Gastrocnemius medialis (tissue), 4 donors: ENCODE results near the gene KLHL42.

Experiments used
- POLR2A ChIP-seq, 2 donors: fragments of 450-650 bp; IDR thresholded peaks; one replicate each; pipeline ENCODE4 v1.6.1; 2017; ENCODE audit warnings: antibody characterized with exemption in 2 of 2, mild to moderate bottlenecking in 2 of 2, moderate library complexity in 2 of 2
- TF ChIP-seq, protein P1 (sequence below), 5 experiments: fragments of 450-650 bp in 3 of 5; fragments of 200-600 bp in 2 of 5; sonication (generic) in 2 of 5; IDR thresholded peaks in 4 of 5; conservative IDR thresholded peaks in 1 of 5; 1 replicate in 4 of 5; 2 replicates in 1 of 5; pipeline ENCODE4 v1.5.1; 2016 to 2019; ENCODE audit warnings: antibody characterized with exemption in 5 of 5, mild to moderate bottlenecking in 3 of 5, moderate library complexity in 3 of 5

DNA sequence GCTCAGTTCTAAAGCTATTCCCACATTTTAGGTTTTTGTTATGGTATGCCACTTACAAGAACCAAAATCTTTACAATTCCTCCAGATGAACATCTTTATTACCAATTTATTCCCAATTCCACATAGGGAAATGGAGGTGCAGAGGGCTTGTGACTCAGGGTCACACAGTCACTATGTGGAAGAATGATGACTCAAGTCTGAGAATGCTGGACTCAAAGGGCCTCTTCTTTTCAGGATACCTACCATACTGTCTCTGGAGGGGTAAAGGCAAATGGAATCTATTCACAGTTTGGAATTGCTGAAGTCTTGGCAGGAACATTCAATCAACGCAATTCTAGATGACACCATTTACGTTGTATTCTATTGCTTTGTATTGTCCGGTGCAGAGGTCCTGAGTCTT is 48.2 kb downstream of the KLHL42 start:
- TF ChIP-seq, protein P1, sequence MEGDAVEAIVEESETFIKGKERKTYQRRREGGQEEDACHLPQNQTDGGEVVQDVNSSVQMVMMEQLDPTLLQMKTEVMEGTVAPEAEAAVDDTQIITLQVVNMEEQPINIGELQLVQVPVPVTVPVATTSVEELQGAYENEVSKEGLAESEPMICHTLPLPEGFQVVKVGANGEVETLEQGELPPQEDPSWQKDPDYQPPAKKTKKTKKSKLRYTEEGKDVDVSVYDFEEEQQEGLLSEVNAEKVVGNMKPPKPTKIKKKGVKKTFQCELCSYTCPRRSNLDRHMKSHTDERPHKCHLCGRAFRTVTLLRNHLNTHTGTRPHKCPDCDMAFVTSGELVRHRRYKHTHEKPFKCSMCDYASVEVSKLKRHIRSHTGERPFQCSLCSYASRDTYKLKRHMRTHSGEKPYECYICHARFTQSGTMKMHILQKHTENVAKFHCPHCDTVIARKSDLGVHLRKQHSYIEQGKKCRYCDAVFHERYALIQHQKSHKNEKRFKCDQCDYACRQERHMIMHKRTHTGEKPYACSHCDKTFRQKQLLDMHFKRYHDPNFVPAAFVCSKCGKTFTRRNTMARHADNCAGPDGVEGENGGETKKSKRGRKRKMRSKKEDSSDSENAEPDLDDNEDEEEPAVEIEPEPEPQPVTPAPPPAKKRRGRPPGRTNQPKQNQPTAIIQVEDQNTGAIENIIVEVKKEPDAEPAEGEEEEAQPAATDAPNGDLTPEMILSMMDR (IDR thresholded peaks at IDR 0.05 in 4 of 5, conservative IDR thresholded peaks at IDR 0.05 in 1 of 5), result no peak
- TF ChIP-seq POLR2A (IDR thresholded peaks at IDR 0.05), result no peak
